ENCODE measurements around the gene OSBP. TPM values are rescaled to one million over a fixed set of nuclear protein-coding genes. Genes with fewer than 3 reads are reported as not detected.
"Not testable (repeated sequence)": the region's sequence is repeated elsewhere in the genome, so short reads cannot be mapped to it uniquely, and the experiment has no call there.

The OSBP gene
- total RNA-seq, 4 donors from 2014 or later, result 27.4 to 45.2 (median 34.9) TPM

- intact Hi-C loops (cut with DNase I; ENCODE audit: low total_unique reads) (loop anchor here (1.0 to 5.0 kb wide), 4 partner anchors 8 to 205 kb away; partner anchors contain the start of genes OSBP, PATL1 and STX3), in situ Hi-C loops (cut with MboI; ENCODE audit: low sequenced_read_pairs in 4 of 4) (no loop called here)
- no peaks in the 10 kb centered on the region for H3K36me3 ChIP-seq
- no peak for DNase-seq
- H3K9me3 ChIP-seq, result no peaks in the 10 kb centered on the region
- H3K4me3 ChIP-seq, result peak overlapping the region; percentile 62 to 75 (median 67)
- H3K27ac ChIP-seq, result peak overlapping the region; percentile 73 to 84 (median 78)
- no peaks in the 10 kb centered on the region for H3K27me3 ChIP-seq
- no peak for ATAC-seq
- peaks cover 9 to 16% of the 10 kb centered on the region in 2 donors for H3K4me1 ChIP-seq
- no peak for TF ChIP-seq POLR2A (IDR thresholded peaks at IDR 0.05)
- TF ChIP-seq CTCF (IDR thresholded peaks at IDR 0.05 in 4 of 5, conservative IDR thresholded peaks at IDR 0.05 in 1 of 5), result no peak
Measured at GRCh38 chr11:59551659-59552521, 63.7 kb downstream of the OSBP start.

GRCh38 chr11:59550842-59551658 lies 64.5 kb downstream of the OSBP start:
- in situ Hi-C loops (cut with MboI; ENCODE audit: low sequenced_read_pairs in 4 of 4) (no loop called here), intact Hi-C loops (cut with DNase I; ENCODE audit: low total_unique reads) (loop anchor here (1.0 to 5.0 kb wide), 4 partner anchors 9 to 206 kb away; partner anchors contain the start of genes OSBP, PATL1 and STX3)
- H3K36me3 ChIP-seq, result no peaks in the 10 kb centered on the region
- no peaks in the 10 kb centered on the region for H3K9me3 ChIP-seq
- peak; percentile 78 to 82 for ATAC-seq
- H3K27me3 ChIP-seq, result no peaks in the 10 kb centered on the region
- peak overlapping the region; percentile 62 to 75 (median 67) for H3K4me3 ChIP-seq
- TF ChIP-seq CTCF (IDR thresholded peaks at IDR 0.05 in 4 of 5, conservative IDR thresholded peaks at IDR 0.05 in 1 of 5), result no peak
- TF ChIP-seq POLR2A (IDR thresholded peaks at IDR 0.05), result no peak
- H3K27ac ChIP-seq, result peak overlapping the region; percentile 73 to 84 (median 78)
- peaks cover 9 to 16% of the 10 kb centered on the region in 2 donors for H3K4me1 ChIP-seq
- DNase-seq, result peak; percentile 57 to 68

- H3K36me3 ChIP-seq, result no peaks in the 10 kb centered on the region
- peaks cover 4 to 10% of the 10 kb centered on the region in 2 donors for H3K4me1 ChIP-seq
- H3K27me3 ChIP-seq, result no peaks in the 10 kb centered on the region
- in situ Hi-C loops (cut with MboI; ENCODE audit: low sequenced_read_pairs in 4 of 4) (no loop called here), intact Hi-C loops (cut with DNase I; ENCODE audit: low total_unique reads) (loop anchor here (2.0 to 5.0 kb wide), 3 partner anchors 64 to 207 kb away; partner anchors contain the start of genes OSBP, PATL1 and STX3)
- peak; percentile 50 to 67 for DNase-seq
- peak overlapping the region; percentile 62 to 75 (median 67) for H3K4me3 ChIP-seq
- ATAC-seq, result peak; percentile 71 to 73
- H3K27ac ChIP-seq, result peak overlapping the region; percentile 73 to 84 (median 78)
- H3K9me3 ChIP-seq, result no peaks in the 10 kb centered on the region
- peak; percentile 30 to 63 (median 55) for TF ChIP-seq CTCF (IDR thresholded peaks at IDR 0.05 in 4 of 5, conservative IDR thresholded peaks at IDR 0.05 in 1 of 5)
- TF ChIP-seq POLR2A (IDR thresholded peaks at IDR 0.05), result no peak
Measured at GRCh38 chr11:59550368-59550841, 65.2 kb downstream of the OSBP start.

- intact Hi-C loops (cut with DNase I; ENCODE audit: low total_unique reads) (loop anchor here (5.0 to 10.0 kb wide), 2 partner anchors 264 to 403 kb away; partner anchors contain the start of genes FAM111A and MRPL16), in situ Hi-C loops (cut with MboI; ENCODE audit: low sequenced_read_pairs in 4 of 4) (loop anchor here in 1 of 4 donors (25.0 kb wide), 1 partner anchor 264 kb away; the partner anchor contains the start of gene MRPL16)
- H3K27ac ChIP-seq, result no peak overlapping the region
- TF ChIP-seq POLR2A (IDR thresholded peaks at IDR 0.05) (no peak), CTCF (IDR thresholded peaks at IDR 0.05 in 4 of 5, conservative IDR thresholded peaks at IDR 0.05 in 1 of 5) (no peak)
- DNase-seq (no peak), ATAC-seq (no peak)
- no peaks in the 10 kb centered on the region for H3K36me3 ChIP-seq
- H3K27me3 ChIP-seq, result no peaks in the 10 kb centered on the region
- no peak overlapping the region for H3K4me3 ChIP-seq
- no peaks in the 10 kb centered on the region for H3K9me3 ChIP-seq
- peaks cover 4 to 10% of the 10 kb centered on the region in 2 donors for H3K4me1 ChIP-seq
Measured at GRCh38 chr11:59548309-59548656, 67.3 kb downstream of the OSBP start.

- H3K9me3 ChIP-seq, ATAC-seq, DNase-seq, H3K27ac ChIP-seq, H3K27me3 ChIP-seq, H3K4me3 ChIP-seq, H3K36me3 ChIP-seq: not testable (repeated sequence)
- intact Hi-C loops (cut with DNase I; ENCODE audit: low total_unique reads), result loop anchor here (5.0 to 10.0 kb wide), 2 partner anchors 265 to 403 kb away; partner anchors contain the start of genes FAM111A and MRPL16
- in situ Hi-C loops (cut with MboI; ENCODE audit: low sequenced_read_pairs in 4 of 4), result loop anchor here in 1 of 4 donors (25.0 kb wide), 1 partner anchor 265 kb away; the partner anchor contains the start of gene MRPL16
- peaks cover 4 to 10% of the 10 kb centered on the region in 2 donors for H3K4me1 ChIP-seq
Measured at GRCh38 chr11:59547605-59548308, 67.8 kb downstream of the OSBP start.
